NOMO-1 (cell line): Measurements from ENCODE around the gene SIGLEC14.

Experiments used
- DNase-seq, 2 experiments: peaks; one replicate each; lab custom pipeline; 2025; ENCODE audit not compliant: unreplicated experiment in 2 of 2; lab: John Stamatoyannopoulos, UW

Gene SIGLEC14

GRCh38 chr19:51675911-51676565 is 29.4 kb upstream of the SIGLEC14 start:
- peak in 1 of 2 experiments; percentile 12 for DNase-seq

DNA sequence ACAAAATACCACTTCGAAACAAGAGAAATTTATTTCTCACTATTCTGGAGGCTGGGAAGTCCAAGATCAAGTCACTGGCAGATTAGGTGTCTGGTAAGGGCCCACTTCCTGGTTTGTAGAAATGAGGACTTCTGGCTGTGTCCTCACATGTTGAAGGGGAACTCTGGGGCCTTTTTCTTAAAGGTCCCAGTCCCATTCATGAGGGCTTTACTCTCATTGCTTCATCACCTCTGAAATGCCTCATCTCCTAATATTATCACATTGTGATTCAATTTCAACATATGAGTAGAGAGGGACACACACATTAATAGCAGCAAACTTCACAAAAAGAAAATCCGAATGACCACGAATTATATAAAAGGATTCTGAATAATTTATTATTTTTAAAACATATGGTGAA is 21.6 kb upstream of the SIGLEC14 start:
- peak; percentile 41 to 50 for DNase-seq

DNA sequence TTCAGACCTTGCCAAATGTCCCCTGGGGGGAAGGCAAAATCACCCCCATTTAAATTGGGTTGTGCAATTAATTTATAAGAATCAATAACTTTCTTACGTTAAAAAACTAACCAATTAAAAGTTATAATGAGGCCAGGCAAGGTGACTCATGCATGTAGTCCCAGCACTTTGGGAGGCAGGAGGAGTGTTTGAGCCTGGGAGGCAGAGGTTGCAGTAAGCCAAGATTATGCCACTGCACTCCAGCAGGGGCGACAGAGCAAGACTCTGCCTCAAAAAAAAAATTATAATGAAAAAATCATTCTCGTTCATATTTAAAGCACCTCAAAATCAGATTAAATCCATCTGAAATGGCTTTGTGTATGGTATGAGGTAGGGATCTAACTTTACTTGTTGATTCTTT is 18.4 kb upstream of the SIGLEC14 start:
- DNase-seq, result no peak

DNA sequence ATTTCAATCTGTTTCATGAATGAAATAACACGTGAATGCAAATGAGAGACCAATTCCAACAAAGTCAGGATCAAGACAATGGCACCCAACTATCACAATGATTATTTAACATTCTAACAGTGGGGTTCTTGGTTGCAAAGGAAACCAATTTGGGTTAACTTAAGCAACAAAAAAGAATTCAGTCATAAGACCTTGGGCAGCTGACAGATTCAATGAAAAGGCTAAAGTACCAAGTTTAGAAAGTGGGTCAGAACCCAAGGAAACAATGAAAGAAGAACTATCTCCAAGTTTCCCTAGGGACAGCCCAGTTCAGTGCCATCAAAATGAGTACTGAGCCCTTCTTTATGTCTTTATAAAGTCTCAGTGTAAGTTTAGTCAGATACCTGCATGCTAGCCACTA is 17.5 kb upstream of the SIGLEC14 start:
- DNase-seq, result no peak

GRCh38 chr19:51663650-51664049 is 17.0 kb upstream of the SIGLEC14 start:
- DNase-seq, result no peak

- DNase-seq, result peak; percentile 27 to 65
Measured at GRCh38 chr19:51660975-51661600, 14.5 kb upstream of the SIGLEC14 start.

DNA sequence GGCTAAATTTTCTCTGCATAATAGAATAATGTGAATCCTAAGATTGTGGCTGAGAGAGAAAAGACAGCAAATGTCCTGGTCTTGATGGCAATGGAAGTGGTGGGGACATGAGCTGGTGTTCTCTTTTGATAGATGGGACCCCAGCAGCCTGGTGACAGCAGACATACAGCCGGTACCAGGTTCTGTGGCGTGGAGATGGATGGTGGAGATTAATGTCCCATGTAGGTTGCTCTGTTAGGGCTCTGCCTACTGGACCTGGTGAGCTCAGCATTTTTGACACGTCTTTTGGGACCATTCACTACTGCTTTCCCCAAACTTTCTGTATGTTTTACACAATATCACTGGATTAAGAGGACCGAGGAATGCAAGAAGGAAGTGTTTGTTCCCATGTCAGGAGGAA is 8.2 kb upstream of the SIGLEC14 start:
- DNase-seq, result peak; percentile 14 to 40

- DNase-seq, result no peak
Measured at GRCh38 chr19:51653162-51653561, 6.5 kb upstream of the SIGLEC14 start.

GRCh38 chr19:51652266-51652665 is 5.6 kb upstream of the SIGLEC14 start:
- no peak for DNase-seq

DNA sequence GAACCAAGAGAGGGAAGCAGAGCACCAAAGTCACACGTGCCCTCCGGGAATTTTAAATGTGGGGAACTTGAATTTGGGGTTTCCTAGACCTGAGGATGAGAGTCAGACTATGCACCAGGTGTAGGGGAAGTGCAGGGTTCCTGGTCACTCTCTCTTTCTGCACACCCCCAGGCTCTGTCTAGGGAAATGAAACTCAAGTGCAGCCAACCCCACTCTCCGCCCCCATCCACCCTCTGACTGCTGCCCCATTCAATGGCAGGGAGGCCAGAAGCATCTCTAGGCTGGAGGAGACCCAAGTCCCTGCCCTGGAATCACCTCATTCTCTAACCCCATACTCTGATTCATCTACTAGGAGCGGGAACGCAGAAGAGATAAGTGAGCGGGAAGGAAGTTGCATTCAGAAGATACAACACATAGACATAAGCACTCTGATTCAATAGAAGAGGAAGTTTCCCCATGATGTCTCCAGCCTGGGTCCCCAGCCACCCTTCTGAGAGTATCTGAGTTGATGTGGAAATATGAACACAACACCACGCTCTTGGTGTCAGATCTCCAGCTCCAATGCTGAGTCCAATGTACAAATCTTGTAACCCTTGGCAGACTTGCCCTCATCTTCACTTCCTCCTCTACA is 4.7 kb upstream of the SIGLEC14 start:
- DNase-seq, result peak; percentile 81 to 94

- no peak for DNase-seq
Measured at GRCh38 chr19:51647318-51647717, 693 bp upstream of the SIGLEC14 start.

- DNase-seq, result peak; percentile 85 to 94
Measured at GRCh38 chr19:51644636-51645271, 1.9 kb downstream of the SIGLEC14 start.

- no peak for DNase-seq
Measured at GRCh38 chr19:51641648-51642047, 5.0 kb downstream of the SIGLEC14 start.

DNA sequence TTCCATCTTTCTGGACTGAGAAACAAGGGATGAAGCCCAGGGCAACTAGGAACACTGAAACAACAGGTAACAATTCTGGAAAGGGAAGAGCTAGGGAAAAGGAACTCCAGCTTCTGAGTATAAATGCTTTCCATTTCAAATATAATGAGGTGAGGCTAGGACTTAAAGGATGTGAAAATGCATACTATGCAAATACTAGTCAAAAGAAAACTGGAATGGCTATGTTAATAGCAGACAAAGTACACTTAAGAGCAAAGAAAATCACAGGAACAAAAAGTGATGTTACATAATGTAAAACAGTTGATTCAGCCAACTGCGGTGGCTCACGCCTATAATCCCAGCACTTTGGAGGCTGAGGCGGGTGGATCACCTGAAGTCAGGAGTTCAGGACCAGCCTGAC is 6.2 kb downstream of the SIGLEC14 start:
- no peak for DNase-seq

DNA sequence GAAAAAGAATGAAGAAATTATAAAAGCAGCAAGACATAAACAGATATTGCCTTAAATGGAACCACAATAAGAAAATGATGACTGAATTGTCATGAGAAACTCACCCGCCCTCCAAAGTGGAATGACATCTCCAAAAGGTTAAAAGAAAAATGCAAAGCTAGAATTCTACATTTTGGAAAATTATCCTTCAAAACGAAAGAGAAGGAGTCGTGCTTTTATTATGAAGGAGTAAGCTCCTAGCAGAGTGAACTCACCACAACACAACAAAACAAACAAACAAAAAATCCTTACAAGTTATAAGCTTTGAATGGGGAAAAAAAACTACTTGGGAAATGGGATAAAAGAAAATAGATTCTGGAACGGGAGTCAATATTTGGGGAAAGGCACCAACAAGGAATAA is 6.7 kb downstream of the SIGLEC14 start:
- no peak for DNase-seq

DNA sequence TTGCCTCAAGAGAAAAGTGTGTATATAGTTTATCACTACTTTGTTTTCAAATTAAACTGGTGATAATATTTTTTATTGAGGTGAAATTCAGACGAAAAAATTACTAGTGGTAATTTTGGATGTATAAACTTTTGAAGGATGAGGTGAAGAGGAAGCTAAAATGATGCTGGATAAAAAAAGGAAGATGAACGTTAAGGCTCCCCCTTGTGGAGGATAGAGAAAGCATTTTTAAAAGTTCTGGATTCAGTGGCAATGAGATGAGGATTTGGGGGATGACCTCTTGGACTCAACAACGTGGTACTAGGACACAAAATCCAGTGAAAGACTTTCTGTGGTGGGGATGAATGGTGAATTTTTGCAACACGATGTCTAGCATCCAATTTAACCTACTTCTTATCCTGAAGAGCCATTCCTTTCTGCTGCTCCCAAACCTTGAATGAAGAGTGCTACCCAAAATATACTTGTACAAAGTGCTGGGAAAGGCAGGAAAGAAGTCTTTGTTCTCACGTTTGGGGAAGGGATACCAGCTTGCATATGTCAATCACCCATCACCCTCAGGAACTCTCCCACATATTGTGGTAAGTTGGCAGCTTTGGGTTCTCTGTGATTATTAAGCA is 9.2 kb downstream of the SIGLEC14 start:
- DNase-seq, result peak; percentile 28 to 55

GRCh38 chr19:51632126-51632525 is 14.5 kb downstream of the SIGLEC14 start:
- no peak for DNase-seq

GRCh38 chr19:51630315-51630714 is 16.3 kb downstream of the SIGLEC14 start, which contains the start of gene SIGLEC5:
Gene SIGLEC5, minus strand, starts transcription at chr19:51630401. Its CDS starts 66 bp downstream, at chr19:51630335.
- DNase-seq, result peak in 1 of 2 experiments; percentile 14

DNA sequence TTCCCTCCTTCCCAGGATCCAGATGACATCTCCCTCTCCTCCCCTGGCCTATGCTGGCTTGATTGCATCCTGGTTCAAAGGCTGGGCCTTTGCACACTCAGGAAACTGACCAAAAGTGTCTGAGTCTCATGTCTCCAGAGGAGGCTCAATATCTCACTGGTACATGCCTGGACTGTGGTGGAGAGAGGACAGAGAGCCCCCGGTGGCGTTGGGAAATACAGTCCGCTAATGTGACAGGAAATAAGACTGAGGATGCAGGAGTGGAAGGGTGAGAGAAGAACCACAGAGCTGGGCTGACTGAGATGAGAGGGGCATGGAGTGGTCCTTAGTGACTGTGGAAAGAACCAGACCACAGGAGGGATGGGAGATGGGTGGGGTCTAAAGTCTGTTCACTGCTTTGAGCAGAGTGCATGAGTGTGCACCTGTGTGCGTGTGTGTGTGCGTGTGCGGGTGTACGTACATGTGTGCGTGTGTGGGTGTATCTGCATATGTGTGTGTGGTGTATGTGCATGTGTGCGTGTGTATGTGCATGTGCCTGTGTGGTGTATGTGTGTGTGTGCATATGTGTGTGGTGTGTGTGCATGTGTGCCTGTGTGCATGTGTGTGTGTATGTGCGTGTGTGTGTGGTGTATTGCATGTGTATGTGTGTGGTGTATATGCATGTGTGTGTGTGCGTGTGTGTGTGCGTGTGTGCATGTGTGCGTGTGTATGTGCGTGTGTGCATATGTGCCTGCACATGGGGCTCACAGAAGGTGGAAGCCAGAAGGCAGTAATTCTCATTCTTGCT is 18.3 kb downstream of the SIGLEC14 start:
- DNase-seq, result no peak

DNA sequence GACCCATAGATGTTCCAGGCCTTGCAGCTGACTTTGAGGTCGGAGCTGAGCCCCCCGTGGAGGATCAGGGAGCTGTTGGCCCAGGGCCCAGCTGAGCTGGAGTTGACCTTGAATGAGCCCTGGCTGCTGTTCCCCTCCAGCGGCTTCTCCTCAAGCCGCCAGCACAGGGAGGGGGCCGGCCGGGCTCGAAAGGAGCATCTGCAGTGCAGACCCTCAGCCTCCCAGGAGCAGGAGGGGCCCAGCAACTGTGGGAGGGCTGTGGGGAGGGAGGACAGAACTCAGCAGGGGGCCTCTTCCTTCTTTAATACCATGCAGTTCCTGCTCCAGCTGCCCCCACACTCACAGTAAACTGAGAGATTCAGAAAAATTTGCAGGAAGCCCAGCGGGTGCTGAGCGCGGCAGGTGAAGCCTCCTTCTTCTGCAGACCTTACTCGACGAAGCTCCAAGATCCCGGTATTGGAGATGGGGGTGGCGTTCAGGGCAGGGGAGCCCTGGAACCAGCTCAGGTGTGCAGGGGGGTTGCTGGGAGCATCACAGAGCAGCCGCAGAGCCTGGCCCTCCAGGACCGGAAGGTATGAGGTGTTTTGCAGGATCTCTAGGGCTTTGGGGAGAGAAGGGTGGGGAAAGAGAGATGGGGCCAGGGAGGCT is 19.0 kb downstream of the SIGLEC14 start:
- no peak for DNase-seq
